ENCODE measurements around the gene FICD.

GRCh38 chr12:108518101-108518715, 3.1 kb downstream of the FICD start:
- TF ChIP-seq, protein P1, sequence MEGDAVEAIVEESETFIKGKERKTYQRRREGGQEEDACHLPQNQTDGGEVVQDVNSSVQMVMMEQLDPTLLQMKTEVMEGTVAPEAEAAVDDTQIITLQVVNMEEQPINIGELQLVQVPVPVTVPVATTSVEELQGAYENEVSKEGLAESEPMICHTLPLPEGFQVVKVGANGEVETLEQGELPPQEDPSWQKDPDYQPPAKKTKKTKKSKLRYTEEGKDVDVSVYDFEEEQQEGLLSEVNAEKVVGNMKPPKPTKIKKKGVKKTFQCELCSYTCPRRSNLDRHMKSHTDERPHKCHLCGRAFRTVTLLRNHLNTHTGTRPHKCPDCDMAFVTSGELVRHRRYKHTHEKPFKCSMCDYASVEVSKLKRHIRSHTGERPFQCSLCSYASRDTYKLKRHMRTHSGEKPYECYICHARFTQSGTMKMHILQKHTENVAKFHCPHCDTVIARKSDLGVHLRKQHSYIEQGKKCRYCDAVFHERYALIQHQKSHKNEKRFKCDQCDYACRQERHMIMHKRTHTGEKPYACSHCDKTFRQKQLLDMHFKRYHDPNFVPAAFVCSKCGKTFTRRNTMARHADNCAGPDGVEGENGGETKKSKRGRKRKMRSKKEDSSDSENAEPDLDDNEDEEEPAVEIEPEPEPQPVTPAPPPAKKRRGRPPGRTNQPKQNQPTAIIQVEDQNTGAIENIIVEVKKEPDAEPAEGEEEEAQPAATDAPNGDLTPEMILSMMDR (IDR thresholded peaks at IDR 0.05; ENCODE audit: low read length) = no peak
- TF ChIP-seq EZH2 (IDR thresholded peaks at IDR 0.05; ENCODE audit: borderline replicate concordance, low read length) = no peak
